Frontal cortex (tissue), 4 donors: ENCODE measurements around the gene KSR2. TPM values are rescaled to one million over a fixed set of nuclear protein-coding genes. Genes with fewer than 3 reads are reported as not detected.
"Not testable (repeated sequence)": the region's sequence is repeated elsewhere in the genome, so short reads cannot be mapped to it uniquely, and the experiment has no call there.

ENCODE experiments used
- DNase-seq, 2 donors: peaks; one replicate each; pipeline ENCODE4 v3.0.0; 2012; ENCODE audit warnings: low spot score in 2 of 2
- FAIRE-seq: peaks from 2 replicates; lab custom pipeline; 2012; peaks lifted over from hg19 to GRCh38; lab: Jason Lieb, UNC
- total RNA-seq: library from RNA; depleted of rRNA; stranded (reverse); fragments of >200 nt; gene quantifications from one replicate; pipeline ENCODE4 v1.2.3, GENCODE V29; 2014
- donor health status: control.
- donor health status: control.
- donor health status: control.

The KSR2 gene
- total RNA-seq, 1 donor from 2014 or later: 0.82 TPM

- no peak for DNase-seq
- no peak for FAIRE-seq
These were observed 133.6 kb downstream of the KSR2 start for GRCh38 chr12:117835156-117835555.

- no peak for FAIRE-seq
These were observed 136.0 kb downstream of the KSR2 start for GRCh38 chr12:117832459-117833457.

GRCh38 chr12:117830471-117830870 is 138.3 kb downstream of the KSR2 start:
- FAIRE-seq: no peak
- DNase-seq: no peak

More at GRCh38 chr12:117832459-117833457, 136.0 kb downstream of the KSR2 start:
- DNase-seq: no peak

GRCh38 chr12:117829108-117829507 is 139.7 kb downstream of the KSR2 start:
- DNase-seq: no peak
- no peak for FAIRE-seq

GRCh38 chr12:117827660-117828059 is 141.1 kb downstream of the KSR2 start:
- no peak for FAIRE-seq
- DNase-seq: no peak

- DNase-seq (no peak), FAIRE-seq (no peak)
These were observed 143.0 kb downstream of the KSR2 start for GRCh38 chr12:117825827-117826226.

- DNase-seq (no peak), FAIRE-seq (no peak)
These were observed 147.2 kb downstream of the KSR2 start for GRCh38 chr12:117821480-117822175.

- DNase-seq (no peak), FAIRE-seq (no peak)
These were observed 148.4 kb downstream of the KSR2 start for GRCh38 chr12:117820216-117820907.

GRCh38 chr12:117819160-117819559 is 149.6 kb downstream of the KSR2 start:
- FAIRE-seq: no peak
- DNase-seq: no peak

- no peak for DNase-seq
These were observed 150.4 kb downstream of the KSR2 start for GRCh38 chr12:117818400-117818799.

GRCh38 chr12:117809509-117809908 is 159.3 kb downstream of the KSR2 start:
- FAIRE-seq: no peak
- DNase-seq: no peak

More at GRCh38 chr12:117818400-117818799, 150.4 kb downstream of the KSR2 start:
- FAIRE-seq: no peak

- DNase-seq (no peak), FAIRE-seq (no peak)
These were observed 160.8 kb downstream of the KSR2 start for GRCh38 chr12:117807946-117808345.

- no peak for DNase-seq
- no peak for FAIRE-seq
These were observed 161.4 kb downstream of the KSR2 start for GRCh38 chr12:117807355-117807754.

GRCh38 chr12:117805865-117806264 is 162.9 kb downstream of the KSR2 start:
- FAIRE-seq (no peak), DNase-seq (no peak)

GRCh38 chr12:117803001-117803400 is 165.8 kb downstream of the KSR2 start:
- no peak for DNase-seq
- no peak for FAIRE-seq

- FAIRE-seq, DNase-seq: not testable (repeated sequence)
These were observed 168.1 kb downstream of the KSR2 start for GRCh38 chr12:117800711-117801110.

GRCh38 chr12:117797202-117797601 is 171.6 kb downstream of the KSR2 start:
- FAIRE-seq (no peak), DNase-seq (no peak)

GRCh38 chr12:117792877-117793424 is 175.8 kb downstream of the KSR2 start:
- no peak for DNase-seq
- no peak for FAIRE-seq

- no peak for DNase-seq
- no peak for FAIRE-seq
These were observed 176.3 kb downstream of the KSR2 start for GRCh38 chr12:117792471-117792870.

GRCh38 chr12:117790948-117791347 is 177.8 kb downstream of the KSR2 start:
- DNase-seq (no peak), FAIRE-seq (no peak)
